PC-9 (cell line): ENCODE results near the gene TSPAN33. TPM values are rescaled to one million over a fixed set of nuclear protein-coding genes. Genes with fewer than 3 reads are reported as not detected.

Experiments
- BruUV-seq: library from RNA; stranded (reverse); fragments of 400-500 nt; replicated peaks from 2 replicates; lab custom pipeline; 2021; lab: Mats Ljungman, UMichigan
- CTCF ChIA-PET: fragments of 300-600 bp; sonication (Branson Sonifier 250); formaldehyde crosslinking; loops from one replicate; lab custom pipeline; 2022; ENCODE audit warnings: antibody characterized with exemption; lab: Charles Lee
- POLR2A ChIA-PET: fragments of 300-600 bp; sonication (Branson Sonifier 250); formaldehyde crosslinking; loops from one replicate; lab custom pipeline; 2022; ENCODE audit warnings: antibody characterized with exemption; ENCODE audit not compliant: unreplicated experiment; lab: Charles Lee
- DNase-seq, 2 experiments: peaks; one replicate each; pipeline versions ENCODE4 v3.0.0 to v3.0.0-alpha.2; 2015 to 2022; ENCODE audit warnings: mixed read lengths in 1 of 2
- H2AFZ ChIP-seq: fragments of 200-600 bp; sonication (generic); 2 replicates; pipeline ENCODE4 v1.8.1; 2017; ENCODE audit warnings: antibody characterized with exemption
- H3F3A ChIP-seq: fragments of 200-600 bp; sonication (generic); 2 replicates; pipeline ENCODE4 v1.8.1; 2017; ENCODE audit warnings: antibody characterized with exemption, mild to moderate bottlenecking, low read depth; ENCODE audit not compliant: insufficient read depth
- H3K27ac ChIP-seq: fragments of 200-600 bp; sonication (generic); 2 replicates; pipeline ENCODE4 v1.6.1; 2016; ENCODE audit warnings: mixed run types
- H3K27me3 ChIP-seq: fragments of 200-600 bp; sonication (generic); 2 replicates; pipeline ENCODE4 v1.6.1; 2016; ENCODE audit warnings: low read depth, mixed run types; ENCODE audit not compliant: insufficient read depth
- H3K36me3 ChIP-seq: fragments of 200-600 bp; sonication (generic); 2 replicates; pipeline ENCODE4 v1.6.1; 2016; ENCODE audit warnings: low read depth, mixed run types
- H3K4me1 ChIP-seq: fragments of 200-600 bp; sonication (generic); replicated peaks from 2 replicates; pipeline ENCODE4 v1.6.1; 2016; ENCODE audit warnings: mixed run types; ENCODE audit not compliant: insufficient read depth
- H3K4me2 ChIP-seq: fragments of 200-600 bp; sonication (generic); 2 replicates; pipeline ENCODE4 v1.6.1; 2017; ENCODE audit warnings: mixed run types
- H3K4me3 ChIP-seq: fragments of 200-600 bp; sonication (generic); 2 replicates; pipeline ENCODE4 v1.6.1; 2016; ENCODE audit warnings: mixed run types
- H3K79me2 ChIP-seq: fragments of 200-600 bp; sonication (generic); 2 replicates; pipeline ENCODE4 v1.6.1; 2017; ENCODE audit warnings: low read depth, mixed run types
- H3K9me2 ChIP-seq: fragments of 200-600 bp; sonication (generic); 2 replicates; pipeline ENCODE4 v1.8.1; 2017; ENCODE audit warnings: mild to moderate bottlenecking; ENCODE audit not compliant: insufficient read depth
- H3K9me3 ChIP-seq: fragments of 200-600 bp; sonication (generic); 2 replicates; pipeline ENCODE4 v1.8.1; 2016; ENCODE audit warnings: low read depth; ENCODE audit not compliant: insufficient read depth
- H4K20me1 ChIP-seq: fragments of 200-600 bp; sonication (generic); 2 replicates; pipeline ENCODE4 v1.8.1; 2017; ENCODE audit not compliant: insufficient read depth
- EZH2 ChIP-seq: fragments of 200-600 bp; sonication (generic); IDR thresholded peaks from 2 replicates; pipeline ENCODE4 v1.8.0; 2017; ENCODE audit warnings: antibody characterized with exemption, low read depth
- intact Hi-C: fragments of 100-400 bp; cut with micrococcal nuclease; formaldehyde crosslinking; loops from one replicate; pipeline ENCODE4 v1.10.0; 2022; ENCODE audit not compliant: unreplicated experiment
- total RNA-seq: library from RNA; stranded (reverse); gene quantifications from 2 replicates; pipeline ENCODE4 v1.2.3, GENCODE V29; 2021
- TF ChIP-seq, protein P1 (sequence below): fragments of 200-600 bp; sonication (generic); conservative IDR thresholded peaks from 2 replicates; pipeline ENCODE4 v1.6.1; 2017; ENCODE audit warnings: mixed run types, antibody characterized with exemption, mild to moderate bottlenecking, moderate library complexity

Gene TSPAN33
- total RNA-seq, 1 experiment from 2014 or later = 5.8 TPM

DNA sequence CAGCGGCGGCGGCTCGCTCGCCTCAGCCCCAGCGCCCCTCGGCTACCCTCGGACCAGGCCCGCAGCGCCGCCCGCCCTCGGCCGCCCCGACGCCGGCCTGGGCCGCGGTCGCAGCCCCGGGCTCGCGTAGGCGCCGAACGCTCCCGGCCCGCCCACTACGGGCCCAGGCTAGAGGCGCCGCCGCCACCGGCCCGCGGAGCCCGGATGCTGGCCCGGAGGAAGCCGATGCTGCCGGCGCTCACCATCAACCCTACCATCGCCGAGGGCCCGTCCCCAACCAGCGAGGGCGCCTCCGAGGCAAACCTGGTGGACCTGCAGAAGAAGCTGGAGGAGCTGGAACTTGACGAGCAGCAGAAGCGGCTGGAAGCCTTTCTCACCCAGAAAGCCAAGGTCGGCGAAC lies 18.2 kb upstream of the TSPAN33 start:
- H3K9me2 ChIP-seq = no peaks in the 10 kb centered on the region
- no peaks in the 10 kb centered on the region for H3K4me1 ChIP-seq
- no peak overlapping the region for H3K4me2 ChIP-seq
- DNase-seq = no peak
- POLR2A ChIA-PET = interaction anchor here (0.7 kb wide), 1 partner anchor 71 kb away, joined by 6 read pairs; the partner anchor contains the start of gene TNPO3
- H3K4me3 ChIP-seq = no peak overlapping the region
- CTCF ChIA-PET = no interaction called here
- no peak overlapping the region for H3K27ac ChIP-seq
- TF ChIP-seq, protein P1, sequence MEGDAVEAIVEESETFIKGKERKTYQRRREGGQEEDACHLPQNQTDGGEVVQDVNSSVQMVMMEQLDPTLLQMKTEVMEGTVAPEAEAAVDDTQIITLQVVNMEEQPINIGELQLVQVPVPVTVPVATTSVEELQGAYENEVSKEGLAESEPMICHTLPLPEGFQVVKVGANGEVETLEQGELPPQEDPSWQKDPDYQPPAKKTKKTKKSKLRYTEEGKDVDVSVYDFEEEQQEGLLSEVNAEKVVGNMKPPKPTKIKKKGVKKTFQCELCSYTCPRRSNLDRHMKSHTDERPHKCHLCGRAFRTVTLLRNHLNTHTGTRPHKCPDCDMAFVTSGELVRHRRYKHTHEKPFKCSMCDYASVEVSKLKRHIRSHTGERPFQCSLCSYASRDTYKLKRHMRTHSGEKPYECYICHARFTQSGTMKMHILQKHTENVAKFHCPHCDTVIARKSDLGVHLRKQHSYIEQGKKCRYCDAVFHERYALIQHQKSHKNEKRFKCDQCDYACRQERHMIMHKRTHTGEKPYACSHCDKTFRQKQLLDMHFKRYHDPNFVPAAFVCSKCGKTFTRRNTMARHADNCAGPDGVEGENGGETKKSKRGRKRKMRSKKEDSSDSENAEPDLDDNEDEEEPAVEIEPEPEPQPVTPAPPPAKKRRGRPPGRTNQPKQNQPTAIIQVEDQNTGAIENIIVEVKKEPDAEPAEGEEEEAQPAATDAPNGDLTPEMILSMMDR = no peak
- TF ChIP-seq EZH2 = no peak
- no peaks in the 10 kb centered on the region for H3K79me2 ChIP-seq
- H3F3A ChIP-seq = no peaks in the 10 kb centered on the region
- 0 out of 2 replicates have a peak, but pooled peaks cover 7% of the 10 kb centered on the region for H3K27me3 ChIP-seq
- no peaks in the 10 kb centered on the region for H4K20me1 ChIP-seq
- H3K36me3 ChIP-seq = no peaks in the 10 kb centered on the region
- BruUV-seq = no TSS peak
- H3K9me3 ChIP-seq = no peaks in the 10 kb centered on the region
- intact Hi-C loops = no loop called here
- H2AFZ ChIP-seq = no peak overlapping the region

DNA sequence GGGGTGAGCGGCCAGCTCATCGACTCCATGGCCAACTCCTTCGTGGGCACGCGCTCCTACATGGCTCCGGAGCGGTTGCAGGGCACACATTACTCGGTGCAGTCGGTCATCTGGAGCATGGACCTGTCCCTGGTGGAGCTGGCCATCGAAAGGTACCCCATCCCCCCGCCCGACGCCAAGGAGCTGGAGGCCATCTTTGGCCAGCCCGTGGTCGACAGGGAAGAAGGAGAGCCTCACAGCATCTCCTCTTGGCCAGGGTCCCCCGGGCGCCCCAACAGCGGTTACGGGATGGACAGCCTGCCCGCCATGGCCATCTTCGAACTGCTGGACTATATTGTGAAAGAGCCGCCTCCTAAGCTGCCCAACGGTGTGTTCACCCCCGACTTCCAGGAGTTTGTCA lies 17.4 kb upstream of the TSPAN33 start:
- no peak overlapping the region for H3K4me2 ChIP-seq
- H3K9me3 ChIP-seq = no peaks in the 10 kb centered on the region
- intact Hi-C loops = no loop called here
- DNase-seq = no peak
- no peaks in the 10 kb centered on the region for H3K79me2 ChIP-seq
- BruUV-seq = no TSS peak
- TF ChIP-seq EZH2 = no peak
- TF ChIP-seq, protein P1 = no peak
- H3K4me1 ChIP-seq = no peaks in the 10 kb centered on the region
- POLR2A ChIA-PET = no interaction called here
- no peak overlapping the region for H2AFZ ChIP-seq
- no peaks in the 10 kb centered on the region for H3K9me2 ChIP-seq
- no peak overlapping the region for H3K27ac ChIP-seq
- H3K36me3 ChIP-seq = no peaks in the 10 kb centered on the region
- H3K4me3 ChIP-seq = no peak overlapping the region
- no peaks in the 10 kb centered on the region for H3F3A ChIP-seq
- H3K27me3 ChIP-seq = 0 out of 2 replicates have a peak, but pooled peaks cover 7% of the 10 kb centered on the region
- CTCF ChIA-PET = no interaction called here
- no peaks in the 10 kb centered on the region for H4K20me1 ChIP-seq

DNA sequence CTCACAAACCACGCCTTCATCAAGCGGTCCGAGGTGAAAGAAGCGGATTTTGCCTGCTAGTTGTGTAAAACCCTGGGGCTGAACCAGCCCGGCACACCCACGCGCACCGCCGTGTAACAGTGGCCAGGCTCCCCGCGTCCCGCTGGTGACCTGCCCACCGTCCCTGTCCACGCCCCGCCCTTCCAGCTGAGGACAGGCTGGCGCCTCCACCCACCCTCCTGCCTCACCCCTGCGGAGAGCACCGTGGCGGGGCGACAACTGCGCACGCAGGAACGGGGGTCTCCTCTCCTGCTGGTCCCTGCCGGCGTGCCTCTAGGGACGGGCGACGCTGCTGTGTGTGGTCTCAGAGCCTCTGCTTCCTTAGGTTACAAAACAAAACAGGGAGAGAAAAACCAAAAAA lies 16.9 kb upstream of the TSPAN33 start:
- Histone ChIP-seq H3K4me3 (no peak overlapping the region), H3K9me3 (no peaks in the 10 kb centered on the region), H4K20me1 (no peaks in the 10 kb centered on the region), H3K4me2 (no peak overlapping the region), H3K79me2 (no peaks in the 10 kb centered on the region), H3F3A (no peaks in the 10 kb centered on the region), H3K9me2 (no peaks in the 10 kb centered on the region), H3K36me3 (no peaks in the 10 kb centered on the region), H3K27me3 (0 out of 2 replicates have a peak, but pooled peaks cover 7% of the 10 kb centered on the region), H3K27ac (no peak overlapping the region), H2AFZ (no peak overlapping the region), H3K4me1 (no peaks in the 10 kb centered on the region)
- no peak for DNase-seq
- CTCF ChIA-PET = no interaction called here
- TF ChIP-seq, protein P1 = no peak
- TF ChIP-seq EZH2 = no peak
- intact Hi-C loops = no loop called here
- POLR2A ChIA-PET = no interaction called here
- BruUV-seq = no TSS peak
